Suprapubic skin (tissue), 2 donors: ENCODE data around the gene SMYD3.

Source experiments
- EP300 ChIP-seq: sonication (generic); formaldehyde crosslinking; IDR thresholded peaks from one replicate; pipeline ENCODE4 v1.6.1; 2017; ENCODE audit warnings: antibody characterized with exemption
- POLR2A ChIP-seq, 2 donors: fragments of 450-650 bp; IDR thresholded peaks; one replicate each; pipeline ENCODE4 v1.6.1; 2017; ENCODE audit warnings: antibody characterized with exemption in 2 of 2, mild to moderate bottlenecking in 2 of 2, moderate library complexity in 2 of 2

DNA sequence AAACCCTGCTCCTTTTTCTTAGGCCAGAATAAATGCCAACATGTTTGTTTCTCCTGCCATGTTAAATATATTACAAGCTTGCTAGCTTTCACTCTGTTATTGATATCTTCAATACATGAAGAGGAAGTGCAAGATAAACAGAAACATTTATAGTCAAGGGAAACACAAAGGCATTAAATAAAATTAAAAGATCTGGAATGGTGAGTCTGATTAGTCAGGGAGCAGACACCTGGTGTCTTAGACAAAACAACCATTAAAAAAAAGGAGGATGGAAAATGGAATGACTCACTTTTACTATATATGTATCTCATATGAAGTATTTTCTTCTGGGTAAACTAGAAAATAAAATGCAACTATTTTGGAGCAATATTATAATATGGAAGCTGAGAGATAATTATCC, 123.3 kb downstream of the SMYD3 start:
- TF ChIP-seq POLR2A (IDR thresholded peaks at IDR 0.05): no peak
- TF ChIP-seq EP300: no peak
